ENCODE results near the gene CABLES1. TPM values are rescaled to one million over a fixed set of nuclear protein-coding genes. Genes with fewer than 3 reads are reported as not detected.

The CABLES1 gene
- total RNA-seq, 4 donors from 2014 or later = 8.5 to 12.6 (median 9.2) TPM

GRCh38 chr18:23189768-23190661, 54.7 kb downstream of the CABLES1 start:
- no peaks in the 10 kb centered on the region for H3K9me3 ChIP-seq
- no peak for TF ChIP-seq POLR2A (IDR thresholded peaks at IDR 0.05)
- TF ChIP-seq CTCF (IDR thresholded peaks at IDR 0.05) = no peak
- H3K27me3 ChIP-seq = no peaks in the 10 kb centered on the region
- DNase-seq = no peak
- no peak overlapping the region for H3K27ac ChIP-seq
- no peaks in the 10 kb centered on the region for H3K36me3 ChIP-seq
- intact Hi-C loops (cut with DNase I; ENCODE audit: low total_unique reads) = no loop called here
- H3K4me3 ChIP-seq = no peak overlapping the region
- H3K4me1 ChIP-seq = peaks cover 0 to 2% of the 10 kb centered on the region in 2 donors

GRCh38 chr18:23191232-23191631, 55.9 kb downstream of the CABLES1 start:
- H3K36me3 ChIP-seq = no peaks in the 10 kb centered on the region
- no peak for DNase-seq
- no peaks in the 10 kb centered on the region for H3K27me3 ChIP-seq
- H3K27ac ChIP-seq = no peak overlapping the region
- peaks cover 11 to 12% of the 10 kb centered on the region in 2 donors for H3K4me1 ChIP-seq
- TF ChIP-seq POLR2A (IDR thresholded peaks at IDR 0.05) (no peak), CTCF (IDR thresholded peaks at IDR 0.05) (no peak)
- no peaks in the 10 kb centered on the region for H3K9me3 ChIP-seq
- intact Hi-C loops (cut with DNase I; ENCODE audit: low total_unique reads) = no loop called here
- no peak overlapping the region for H3K4me3 ChIP-seq

GRCh38 chr18:23193742-23194141, 58.5 kb downstream of the CABLES1 start:
- DNase-seq = no peak
- no peak for TF ChIP-seq POLR2A (IDR thresholded peaks at IDR 0.05)
- TF ChIP-seq CTCF (IDR thresholded peaks at IDR 0.05) = no peak
- intact Hi-C loops (cut with DNase I; ENCODE audit: low total_unique reads) = no loop called here
- Histone ChIP-seq H3K27ac (peak overlapping the region; percentile 67 to 72), H3K4me3 (no peak overlapping the region), H3K36me3 (no peaks in the 10 kb centered on the region), H3K9me3 (no peaks in the 10 kb centered on the region), H3K27me3 (no peaks in the 10 kb centered on the region), H3K4me1 (peaks cover 12 to 13% of the 10 kb centered on the region in 2 donors)

GRCh38 chr18:23194155-23194996, 59.1 kb downstream of the CABLES1 start:
- intact Hi-C loops (cut with DNase I; ENCODE audit: low total_unique reads) = no loop called here
- Histone ChIP-seq H3K27me3 (no peaks in the 10 kb centered on the region), H3K36me3 (no peaks in the 10 kb centered on the region), H3K4me3 (no peak overlapping the region), H3K9me3 (no peaks in the 10 kb centered on the region), H3K4me1 (peaks cover 12 to 13% of the 10 kb centered on the region in 2 donors), H3K27ac (peak overlapping the region; percentile 53 to 67)
- TF ChIP-seq CTCF (IDR thresholded peaks at IDR 0.05) (no peak), POLR2A (IDR thresholded peaks at IDR 0.05) (no peak)
- no peak for DNase-seq

Data from uterus (tissue), 4 donors.